Activated naive CD8-positive, alpha-beta T cell treated with anti-CD3 and anti-CD28 coated beads for 36 hours (primary cell): ENCODE results near the gene KRT81. TPM values are rescaled to one million over a fixed set of nuclear protein-coding genes. Genes with fewer than 3 reads are reported as not detected.

Experiments
- DNase-seq: peaks from one replicate; pipeline ENCODE4 v3.0.0; 2021
- H3K27ac Mint-ChIP-seq: one replicate; pipeline ENCODE4 v1.8.0; 2022; ENCODE audit warnings: mild to moderate bottlenecking, moderate library complexity, mixed read lengths
- H3K27me3 Mint-ChIP-seq: one replicate; pipeline ENCODE4 v1.8.0; 2022; ENCODE audit warnings: mild to moderate bottlenecking, mixed read lengths
- H3K36me3 Mint-ChIP-seq: one replicate; pipeline ENCODE4 v1.8.0; 2021; ENCODE audit warnings: mild to moderate bottlenecking, mixed read lengths
- H3K4me1 Mint-ChIP-seq: one replicate; pipeline ENCODE4 v1.8.0; 2021; ENCODE audit warnings: mixed read lengths
- H3K4me3 Mint-ChIP-seq: one replicate; pipeline ENCODE4 v1.8.0; 2022; ENCODE audit warnings: mild to moderate bottlenecking, moderate library complexity, mixed read lengths
- H3K9me3 Mint-ChIP-seq: one replicate; pipeline ENCODE4 v1.8.0; 2022; ENCODE audit warnings: mixed read lengths
- total RNA-seq, 2 experiments: library from RNA; stranded (reverse); gene quantifications; one replicate each; pipeline ENCODE4 v1.2.3, GENCODE V29; 2021

KRT81 gene
- total RNA-seq, 2 experiments from 2014 or later = not detected

DNA sequence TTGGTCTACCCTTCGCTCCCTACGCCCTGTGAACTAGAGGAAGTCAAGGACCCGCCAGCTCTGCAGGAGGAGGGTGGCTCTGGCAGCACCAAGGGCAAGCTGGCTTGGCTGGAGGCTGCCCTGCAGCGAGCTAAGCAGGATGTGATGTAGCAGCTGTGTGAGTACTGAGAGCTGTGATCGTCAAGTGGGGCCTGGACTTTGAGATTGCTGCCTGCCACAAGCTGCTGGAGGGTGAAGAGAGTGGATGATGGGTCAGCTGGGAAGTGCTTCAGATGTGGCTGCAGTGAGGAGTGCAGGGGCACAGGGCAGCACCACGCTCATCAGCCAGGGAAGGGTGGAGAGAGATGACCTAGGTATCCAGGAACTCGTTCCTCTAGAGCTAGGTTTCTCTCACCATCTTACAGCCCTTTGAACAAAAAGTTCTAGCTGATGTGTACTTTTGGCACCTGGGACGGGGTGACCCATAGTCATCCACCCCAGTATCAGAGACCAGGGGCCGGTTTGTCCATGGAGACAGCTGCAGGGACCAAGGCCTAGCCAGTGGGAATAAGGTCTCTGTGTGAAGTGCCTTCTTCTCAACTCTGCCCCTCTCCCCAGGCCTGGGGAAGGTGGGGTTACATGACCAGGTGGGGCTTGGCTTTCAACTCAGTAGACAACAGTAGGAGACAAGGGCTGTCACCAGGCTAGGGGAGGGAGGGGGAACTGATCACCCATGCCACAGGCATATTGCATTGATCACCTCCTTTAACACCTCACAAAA, 13.7 kb downstream of the KRT81 start:
- H3K27ac Mint-ChIP-seq = no peak overlapping the region
- no peak overlapping the region for H3K4me3 Mint-ChIP-seq
- no peaks in the 10 kb centered on the region for H3K36me3 Mint-ChIP-seq
- peaks cover 3% of the 10 kb centered on the region for H3K4me1 Mint-ChIP-seq
- peaks cover 36% of the 10 kb centered on the region for H3K27me3 Mint-ChIP-seq
- no peak for DNase-seq
- no peaks in the 10 kb centered on the region for H3K9me3 Mint-ChIP-seq

DNA sequence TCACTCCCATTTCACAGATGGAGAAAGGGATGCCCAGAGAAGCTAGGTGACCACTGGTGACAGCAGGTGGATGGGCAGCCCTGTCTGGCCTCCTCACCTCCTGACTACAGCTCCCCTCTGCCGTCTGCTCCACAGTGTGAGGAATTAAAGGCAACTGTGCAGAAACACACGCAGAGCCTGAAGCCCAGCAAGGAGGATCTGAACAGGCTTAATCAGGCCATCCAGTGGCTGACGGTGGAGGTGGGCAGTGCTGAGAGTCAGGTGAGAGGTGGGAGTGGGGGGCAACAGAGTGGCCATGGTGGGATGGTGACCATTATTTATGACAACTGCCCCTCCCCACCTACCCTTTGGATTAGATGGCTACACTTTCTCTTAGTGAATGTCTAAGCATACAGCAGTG, 15.6 kb downstream of the KRT81 start:
- no peak for DNase-seq
- no peak overlapping the region for H3K27ac Mint-ChIP-seq
- no peak overlapping the region for H3K4me3 Mint-ChIP-seq
- peaks cover 3% of the 10 kb centered on the region for H3K4me1 Mint-ChIP-seq
- H3K36me3 Mint-ChIP-seq = no peaks in the 10 kb centered on the region
- H3K9me3 Mint-ChIP-seq = no peaks in the 10 kb centered on the region
- peaks cover 46% of the 10 kb centered on the region for H3K27me3 Mint-ChIP-seq

DNA sequence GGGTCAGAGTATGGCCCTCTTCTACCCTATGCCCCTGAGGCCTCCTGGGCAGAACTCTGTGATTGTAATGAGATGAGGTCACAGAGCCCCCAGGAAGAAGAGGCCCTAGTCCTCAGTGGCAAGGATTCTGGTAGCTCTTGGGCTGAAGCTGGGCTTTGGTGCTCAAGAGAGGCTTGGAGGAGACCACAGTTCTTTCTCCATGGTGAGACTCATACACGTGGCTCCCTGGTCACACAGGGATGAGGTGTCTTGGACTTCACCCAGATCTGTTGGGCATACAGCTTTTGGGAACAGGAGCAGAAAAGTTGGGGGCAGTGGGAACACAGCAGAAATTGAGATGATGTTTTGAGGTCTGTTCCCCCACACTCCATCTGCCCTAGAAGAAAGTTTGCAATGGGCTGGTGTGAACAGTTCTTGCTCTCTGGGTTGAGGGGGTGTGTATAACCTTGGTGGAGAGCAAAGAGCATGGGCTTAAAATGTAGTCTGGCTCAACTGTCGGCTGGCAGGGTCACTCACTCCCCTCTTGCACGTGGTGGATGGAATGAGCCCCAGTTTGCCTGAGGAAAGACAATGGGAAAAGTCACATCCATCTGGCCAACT, 16.7 kb downstream of the KRT81 start, which contains the start of gene KRT86:
Gene KRT86, plus strand, starts transcription at position 125 of the 600 bp plus-strand sequence. CDS start 27,272 bp downstream, outside the sequence.
- H3K9me3 Mint-ChIP-seq = no peaks in the 10 kb centered on the region
- DNase-seq = no peak
- no peak within 1 kb of the TSS for H3K4me3 Mint-ChIP-seq
- H3K4me1 Mint-ChIP-seq = peaks cover 3% of the 10 kb centered on the region
- H3K27me3 Mint-ChIP-seq = peaks cover 47% of the 10 kb centered on the region
- no peak within 1 kb of the TSS for H3K27ac Mint-ChIP-seq
- H3K36me3 Mint-ChIP-seq = no peaks in the 10 kb centered on the region

DNA sequence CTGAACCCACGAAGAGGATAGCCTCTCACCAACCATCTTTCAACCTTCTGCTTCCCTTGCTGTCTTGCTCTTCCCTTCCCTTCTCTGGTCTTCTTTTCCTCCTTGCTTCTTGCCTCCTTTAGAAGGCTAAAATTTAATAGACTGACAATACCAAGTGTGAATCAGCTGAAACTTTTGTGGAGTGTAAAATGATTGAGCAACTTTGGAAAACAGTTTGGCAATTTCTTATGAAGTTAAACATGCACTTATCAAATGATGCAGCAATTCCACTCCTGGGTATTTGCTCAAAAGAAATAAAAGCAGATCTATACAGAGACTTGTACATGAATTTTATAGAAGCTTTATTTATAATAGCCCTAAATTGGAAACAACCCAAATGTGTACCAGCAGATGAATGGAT, 20.2 kb downstream of the KRT81 start:
- Mint-ChIP-seq H3K27ac (no peak overlapping the region), H3K27me3 (peaks cover 28% of the 10 kb centered on the region)

DNA sequence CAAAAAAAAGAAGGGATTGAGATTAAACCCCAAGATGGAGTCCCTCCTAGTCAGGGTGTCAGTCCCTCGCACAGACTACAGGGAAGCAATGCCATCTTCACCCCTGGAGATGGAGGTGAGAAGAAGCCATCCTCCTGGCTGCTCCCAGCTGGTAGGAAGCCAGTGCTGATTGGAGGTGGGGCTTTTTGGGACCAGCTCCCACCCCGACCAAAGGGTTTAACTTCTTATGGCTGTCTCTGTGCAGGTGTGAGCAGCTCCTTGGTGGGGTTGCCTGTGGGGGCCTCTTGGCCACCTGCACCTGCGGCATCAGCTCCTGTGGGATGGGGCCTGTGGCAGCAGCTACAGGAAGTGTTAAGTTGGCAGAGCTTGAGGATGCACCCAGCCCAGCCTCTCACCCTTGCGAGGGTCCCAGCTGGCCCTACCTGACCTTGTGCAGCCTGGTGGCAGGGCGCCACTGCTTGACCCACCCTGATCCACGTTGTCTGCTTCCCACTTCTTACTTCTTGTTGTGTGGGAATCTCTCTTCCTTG, 20.7 kb downstream of the KRT81 start:
- no peak for DNase-seq
- peaks cover 28% of the 10 kb centered on the region for H3K27me3 Mint-ChIP-seq
- no peak overlapping the region for H3K27ac Mint-ChIP-seq
- H3K9me3 Mint-ChIP-seq = no peaks in the 10 kb centered on the region
- no peaks in the 10 kb centered on the region for H3K4me1 Mint-ChIP-seq
- no peaks in the 10 kb centered on the region for H3K36me3 Mint-ChIP-seq
- no peak overlapping the region for H3K4me3 Mint-ChIP-seq

More for the DNA sequence above, 20.2 kb downstream of the KRT81 start:
- no peaks in the 10 kb centered on the region for H3K9me3 Mint-ChIP-seq
- H3K4me3 Mint-ChIP-seq = no peak overlapping the region
- H3K4me1 Mint-ChIP-seq = no peaks in the 10 kb centered on the region
- no peak for DNase-seq
- no peaks in the 10 kb centered on the region for H3K36me3 Mint-ChIP-seq

DNA sequence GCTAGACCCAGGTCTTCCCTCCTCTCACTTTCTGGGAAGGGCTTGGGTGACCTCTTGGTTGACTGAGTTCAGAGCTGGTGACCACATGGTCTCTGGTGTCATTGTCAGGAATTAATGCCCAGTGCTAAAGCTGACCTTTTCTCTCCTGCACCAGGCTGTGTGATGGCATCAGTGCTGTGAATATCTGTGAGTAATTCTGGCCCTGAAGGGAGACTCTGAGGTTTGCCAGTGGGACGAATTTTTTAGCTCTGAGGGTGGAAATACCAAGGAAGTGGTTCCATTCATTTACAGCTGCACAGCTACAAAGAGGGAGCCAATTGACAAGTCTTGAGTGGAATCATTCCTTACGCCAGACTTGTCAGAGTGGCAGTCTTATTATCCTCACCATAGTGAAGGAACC, 23.1 kb downstream of the KRT81 start:
- no peak for DNase-seq
- Mint-ChIP-seq H3K36me3 (no peaks in the 10 kb centered on the region), H3K4me1 (no peaks in the 10 kb centered on the region), H3K27ac (no peak overlapping the region), H3K27me3 (peaks cover 27% of the 10 kb centered on the region), H3K9me3 (no peaks in the 10 kb centered on the region), H3K4me3 (no peak overlapping the region)

DNA sequence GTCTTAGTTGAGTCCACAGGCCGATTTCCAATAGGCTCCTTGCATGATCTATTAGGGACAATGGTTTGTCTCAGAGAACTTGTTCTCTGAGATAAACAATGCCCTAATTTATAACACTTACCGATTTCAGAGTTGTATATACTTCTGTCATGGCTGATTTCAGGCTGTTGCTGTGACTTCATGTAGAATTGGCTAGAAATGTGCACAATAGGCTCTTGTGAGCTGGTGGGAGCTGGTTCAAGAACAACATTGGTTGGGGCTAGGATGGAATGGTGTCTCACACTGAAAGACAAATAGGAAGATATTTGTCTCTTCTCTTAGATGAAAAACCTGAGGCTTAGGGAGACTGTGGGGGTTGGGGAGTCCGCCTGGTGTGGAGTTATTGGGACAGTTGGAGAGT, 23.6 kb downstream of the KRT81 start:
- Mint-ChIP-seq H3K27ac (no peak overlapping the region), H3K4me1 (no peaks in the 10 kb centered on the region), H3K9me3 (no peaks in the 10 kb centered on the region), H3K27me3 (peaks cover 23% of the 10 kb centered on the region), H3K36me3 (no peaks in the 10 kb centered on the region), H3K4me3 (no peak overlapping the region)
- DNase-seq = no peak

DNA sequence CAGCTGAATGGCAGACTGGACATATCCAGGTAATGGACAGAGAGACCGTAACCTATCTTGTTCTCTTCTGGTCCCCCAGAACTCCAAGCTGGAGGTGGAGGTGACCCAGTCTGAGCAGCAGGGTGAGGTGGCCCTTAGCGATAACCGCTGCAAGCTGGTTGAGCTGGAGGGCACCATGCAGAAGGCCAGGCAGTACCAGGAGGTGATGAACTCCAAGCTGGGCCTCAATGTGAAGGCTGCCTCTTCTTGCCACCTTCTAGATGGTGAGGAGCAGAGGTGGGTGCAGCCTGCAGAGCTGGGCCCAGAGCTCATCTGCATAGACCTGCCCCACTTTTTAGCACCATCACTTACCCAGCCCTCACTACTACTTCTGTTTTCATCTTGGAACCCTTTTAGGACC, 24.1 kb downstream of the KRT81 start:
- no peaks in the 10 kb centered on the region for H3K9me3 Mint-ChIP-seq
- H3K27ac Mint-ChIP-seq = no peak overlapping the region
- no peaks in the 10 kb centered on the region for H3K36me3 Mint-ChIP-seq
- no peak for DNase-seq
- H3K4me3 Mint-ChIP-seq = no peak overlapping the region
- H3K4me1 Mint-ChIP-seq = no peaks in the 10 kb centered on the region
- H3K27me3 Mint-ChIP-seq = peaks cover 26% of the 10 kb centered on the region

DNA sequence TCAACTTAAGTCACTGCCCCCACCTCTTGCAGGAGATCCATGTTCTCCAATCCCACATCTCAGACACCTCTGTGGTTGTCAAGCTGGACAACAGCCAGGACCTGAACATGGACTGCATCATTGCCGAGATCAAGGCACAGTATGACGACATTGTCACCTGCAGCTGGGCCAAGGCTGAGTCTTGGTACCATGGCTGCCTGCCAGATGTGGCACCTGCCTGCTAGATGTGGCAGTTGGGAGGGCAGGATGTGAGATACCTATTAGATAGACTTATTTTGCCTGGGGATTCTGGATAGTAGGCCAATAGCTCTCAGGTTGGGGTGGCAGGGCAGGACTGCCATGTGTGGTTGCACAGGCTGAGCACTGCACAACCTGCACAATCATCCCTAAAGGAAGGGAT, 24.8 kb downstream of the KRT81 start:
- no peak for DNase-seq
- Mint-ChIP-seq H3K4me1 (no peaks in the 10 kb centered on the region), H3K36me3 (no peaks in the 10 kb centered on the region), H3K27ac (no peak overlapping the region), H3K9me3 (no peaks in the 10 kb centered on the region), H3K27me3 (peaks cover 24% of the 10 kb centered on the region), H3K4me3 (no peak overlapping the region)

DNA sequence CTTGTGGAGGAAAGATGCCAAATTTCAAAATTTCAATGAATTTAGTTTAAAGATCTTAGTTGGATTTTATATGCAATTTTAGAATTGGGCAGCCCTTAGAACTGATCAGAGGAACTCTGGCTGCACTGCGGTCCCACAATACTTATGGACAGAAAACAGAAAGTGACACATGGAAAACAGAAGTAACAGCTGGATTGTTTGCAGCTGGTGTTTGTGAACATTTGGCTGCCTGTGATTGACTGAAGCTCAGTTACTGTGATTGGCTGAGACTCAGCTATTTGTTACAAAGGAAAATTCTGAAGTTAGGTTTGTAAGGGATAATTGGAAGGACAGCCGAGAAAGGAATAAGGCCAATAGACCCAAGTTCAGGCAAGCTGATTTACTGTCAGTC, 26.9 kb downstream of the KRT81 start:
- H3K4me1 Mint-ChIP-seq = peaks cover 8% of the 10 kb centered on the region
- no peak overlapping the region for H3K4me3 Mint-ChIP-seq
- DNase-seq = no peak
- H3K36me3 Mint-ChIP-seq = no peaks in the 10 kb centered on the region
- H3K9me3 Mint-ChIP-seq = no peaks in the 10 kb centered on the region
- no peak overlapping the region for H3K27ac Mint-ChIP-seq
- H3K27me3 Mint-ChIP-seq = peaks cover 25% of the 10 kb centered on the region

DNA sequence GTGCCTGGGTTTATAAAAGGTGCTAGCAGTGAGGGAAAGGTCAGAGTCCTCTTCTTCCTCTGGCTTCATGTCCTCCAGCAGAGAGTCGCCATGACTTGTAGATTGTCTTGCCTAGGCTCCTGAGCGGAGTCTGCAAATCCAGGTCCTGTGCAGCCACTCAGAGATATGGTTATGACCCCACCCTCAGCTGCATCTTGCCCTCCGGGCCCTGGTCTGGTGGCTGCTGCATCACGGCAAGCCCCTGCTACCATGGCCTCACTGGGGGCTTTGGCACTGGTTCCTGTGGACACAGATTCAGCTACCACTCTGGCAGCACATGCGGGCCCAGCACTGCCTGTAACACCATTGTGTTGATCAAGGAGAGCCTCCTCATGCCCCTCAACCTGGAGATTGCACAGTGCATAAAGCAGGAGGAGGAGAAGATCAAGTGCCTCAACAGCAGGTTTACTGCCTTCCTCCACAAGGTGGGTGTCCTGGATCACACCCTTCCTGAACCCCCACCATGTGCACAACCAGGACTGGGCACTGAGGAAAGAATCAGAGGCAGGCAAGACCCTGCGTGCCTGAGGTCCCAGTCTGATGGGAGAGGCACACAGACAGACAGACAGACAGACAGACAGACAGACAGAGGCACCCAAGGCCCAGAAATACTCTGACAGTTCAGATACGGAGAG, 27.4 kb downstream of the KRT81 start:
- H3K9me3 Mint-ChIP-seq = no peaks in the 10 kb centered on the region
- H3K27me3 Mint-ChIP-seq = peaks cover 30% of the 10 kb centered on the region
- no peak overlapping the region for H3K4me3 Mint-ChIP-seq
- DNase-seq = no peak
- peaks cover 8% of the 10 kb centered on the region for H3K4me1 Mint-ChIP-seq
- no peaks in the 10 kb centered on the region for H3K36me3 Mint-ChIP-seq
- H3K27ac Mint-ChIP-seq = no peak overlapping the region

DNA sequence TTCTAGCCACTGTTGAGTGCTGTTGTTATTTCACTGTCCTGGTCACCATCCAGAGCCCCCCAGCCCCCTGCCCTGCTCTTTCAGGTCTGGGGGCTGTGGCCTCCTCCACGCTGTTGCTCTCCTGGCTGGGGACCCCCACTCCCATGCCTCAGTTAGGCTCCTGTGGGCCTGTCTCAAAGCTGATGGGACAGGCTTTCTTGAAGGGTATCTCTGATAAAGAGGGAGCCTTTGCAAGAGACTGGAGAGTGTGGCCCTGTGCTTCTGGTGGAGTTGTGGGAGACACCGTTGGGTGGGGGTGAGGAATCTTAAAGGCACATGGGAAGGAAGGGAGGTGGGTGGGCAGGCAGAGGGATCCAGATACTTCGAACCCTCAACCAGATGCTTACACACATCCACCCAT, 29.0 kb downstream of the KRT81 start:
- Mint-ChIP-seq H3K4me1 (peaks cover 10% of the 10 kb centered on the region), H3K4me3 (no peak overlapping the region), H3K27me3 (peaks cover 43% of the 10 kb centered on the region), H3K9me3 (no peaks in the 10 kb centered on the region), H3K36me3 (no peaks in the 10 kb centered on the region), H3K27ac (no peak overlapping the region)
- no peak for DNase-seq

DNA sequence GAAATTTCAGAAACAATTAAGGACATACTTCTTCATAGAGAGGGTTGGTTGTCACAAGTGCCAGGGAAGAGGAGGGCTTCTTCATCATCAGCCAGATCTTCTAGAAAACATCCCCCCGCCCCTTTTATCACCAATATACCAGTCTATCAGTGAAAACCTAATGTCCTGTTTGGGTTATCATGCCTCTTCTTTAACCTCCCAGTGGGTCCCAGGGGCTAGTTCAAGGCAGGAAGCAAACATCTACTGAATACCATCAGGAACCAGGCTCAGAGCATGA, 30.2 kb downstream of the KRT81 start:
- Mint-ChIP-seq H3K27me3 (peaks cover 54% of the 10 kb centered on the region), H3K4me1 (peaks cover 10% of the 10 kb centered on the region), H3K36me3 (no peaks in the 10 kb centered on the region), H3K4me3 (no peak overlapping the region), H3K9me3 (no peaks in the 10 kb centered on the region), H3K27ac (no peak overlapping the region)
- no peak for DNase-seq

DNA sequence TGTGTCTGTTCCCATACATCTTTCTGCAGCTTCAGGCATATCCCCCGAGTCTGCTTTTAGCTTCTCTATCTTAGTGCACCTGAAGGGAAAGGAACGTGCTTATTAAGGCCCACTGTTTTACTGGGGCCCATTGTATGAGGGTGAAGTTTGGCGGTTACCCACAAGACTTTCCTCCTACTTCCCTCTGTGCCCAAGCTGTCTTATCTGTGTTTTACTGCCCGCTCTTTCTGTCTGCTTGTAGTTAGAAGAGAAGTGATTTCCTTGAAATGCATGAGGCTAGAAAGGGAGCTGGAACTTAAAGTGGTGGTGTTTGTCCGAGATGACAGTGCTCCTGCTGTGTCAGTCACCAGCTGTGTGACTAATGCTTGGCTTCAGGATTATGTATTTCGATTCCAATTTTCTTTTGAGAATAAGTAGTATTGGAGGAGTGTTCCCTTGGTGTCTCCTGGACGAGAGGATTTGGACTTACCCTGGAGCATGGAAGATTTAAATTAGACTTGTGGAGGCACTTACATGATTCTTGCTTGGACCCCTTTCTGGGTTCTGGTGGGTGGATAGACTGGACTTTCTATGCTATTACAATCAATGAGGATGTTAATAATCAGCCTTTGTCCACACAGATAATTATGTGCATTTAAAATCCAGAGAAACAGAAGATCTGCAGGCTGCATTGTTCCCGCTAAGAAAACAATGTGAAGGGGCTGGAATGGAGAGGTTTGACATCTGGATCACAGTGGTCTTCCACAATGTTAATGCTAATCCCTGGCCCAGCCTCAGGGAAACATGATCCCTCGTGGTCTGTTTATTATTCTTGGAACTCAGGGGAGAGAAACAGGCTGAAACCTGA, 30.8 kb downstream of the KRT81 start:
- no peak for DNase-seq
- Mint-ChIP-seq H3K36me3 (no peaks in the 10 kb centered on the region), H3K27me3 (peaks cover 60% of the 10 kb centered on the region)

More for the DNA sequence above, 30.8 kb downstream of the KRT81 start:
- H3K4me1 Mint-ChIP-seq = peaks cover 10% of the 10 kb centered on the region
- no peaks in the 10 kb centered on the region for H3K9me3 Mint-ChIP-seq
- no peak overlapping the region for H3K27ac Mint-ChIP-seq
- no peak overlapping the region for H3K4me3 Mint-ChIP-seq
